Panc1 (cell line): Measurements from ENCODE around the gene OR1M1. TPM values are rescaled to one million over a fixed set of nuclear protein-coding genes. Genes with fewer than 3 reads are reported as not detected.
"Not testable (repeated sequence)": the region's sequence is repeated elsewhere in the genome, so short reads cannot be mapped to it uniquely, and the experiment has no call there.

Source experiments
- ATAC-seq: fragments of 200-7000 bp; cut with Tn5 transposase; 2 replicates; pipeline ENCODE4 v1.9.1; 2020; ENCODE audit warnings: mild to moderate bottlenecking, moderate library complexity
- BruUV-seq: library from RNA; stranded (reverse); fragments of 400-500 nt; replicated peaks from 2 replicates; lab custom pipeline; 2021; lab: Mats Ljungman, UMichigan
- CTCF ChIA-PET: fragments of 300-600 bp; sonication (Branson Sonifier 250); formaldehyde crosslinking; loops from one replicate; lab custom pipeline; 2022; ENCODE audit warnings: antibody characterized with exemption; lab: Charles Lee
- POLR2A ChIA-PET: fragments of 300-600 bp; sonication (Branson Sonifier 250); formaldehyde crosslinking; loops from one replicate; lab custom pipeline; 2022; ENCODE audit warnings: antibody characterized with exemption; lab: Charles Lee
- DNase-seq: peaks from one replicate; pipeline ENCODE4 v3.0.0-alpha.2; 2010; ENCODE audit warnings: low read depth, low spot score
- H3K27ac ChIP-seq: 2 replicates; pipeline ENCODE4 v1.5.1; 2011; ENCODE audit warnings: mild to moderate bottlenecking, low read length, inconsistent platforms
- H3K27me3 ChIP-seq: fragments of 200-500 bp; sonication (Bioruptor generic); 2 replicates; pipeline ENCODE4 v1.6.0; 2014; ENCODE audit warnings: low read length, inconsistent platforms; ENCODE audit not compliant: control insufficient read depth, insufficient read depth
- H3K36me3 ChIP-seq: fragments of 200-500 bp; sonication (Bioruptor generic); 2 replicates; pipeline ENCODE4 v1.5.1; 2014; ENCODE audit warnings: inconsistent platforms, mild to moderate bottlenecking, low read length, moderate library complexity; ENCODE audit not compliant: control insufficient read depth, insufficient read depth
- H3K4me1 ChIP-seq: 2 replicates; pipeline ENCODE4 v1.5.1; 2011; ENCODE audit warnings: inconsistent platforms, mild to moderate bottlenecking, low read length, moderate library complexity; ENCODE audit not compliant: control insufficient read depth, insufficient read depth
- H3K4me3 ChIP-seq, 2 experiments: 2 replicates each; pipeline ENCODE4 v1.5.1; 2011 to 2012; ENCODE audit warnings: low read depth in 2 of 2, low read length in 2 of 2, mild to moderate bottlenecking in 2 of 2, inconsistent platforms in 1 of 2, moderate library complexity in 1 of 2
- H3K9me3 ChIP-seq: fragments of 200-500 bp; sonication (Bioruptor generic); 2 replicates; pipeline ENCODE4 v1.5.1; 2014; ENCODE audit warnings: low read depth, mild to moderate bottlenecking, inconsistent platforms, low read length, moderate library complexity; ENCODE audit not compliant: control insufficient read depth, insufficient read depth
- CTCF ChIP-seq: fragments of 450-650 bp; IDR thresholded peaks from 2 replicates; pipeline ENCODE4 v1.5.1; 2017; ENCODE audit warnings: mild to moderate bottlenecking
- POLR2AphosphoS5 ChIP-seq: IDR thresholded peaks from 2 replicates; pipeline ENCODE4 v1.6.1; 2012; ENCODE audit warnings: mild to moderate bottlenecking, low read depth, low read length, moderate library complexity
- REST ChIP-seq, 2 experiments: IDR thresholded peaks; 2 replicates each; pipeline ENCODE4 v1.6.1; 2011 to 2012; ENCODE audit warnings: low read depth in 2 of 2, control low read depth in 1 of 2, low read length in 1 of 2, mild to moderate bottlenecking in 1 of 2, moderate library complexity in 1 of 2; ENCODE audit not compliant: insufficient read depth in 1 of 2
- SIN3A ChIP-seq: IDR thresholded peaks from 2 replicates; pipeline ENCODE4 v1.6.1; 2012; ENCODE audit warnings: low read depth, mild to moderate bottlenecking, low read length, moderate library complexity, borderline replicate concordance; ENCODE audit not compliant: insufficient read depth
- TCF7L2 ChIP-seq: IDR thresholded peaks from 2 replicates; pipeline ENCODE4 v1.6.1; 2011; ENCODE audit warnings: mild to moderate bottlenecking, low read depth, low read length, inconsistent platforms
- in situ Hi-C: cut with HindIII; loops from 2 replicates; pipeline ENCODE4 v1.10.0; 2016; ENCODE audit warnings: low sequenced_read_pairs, low pct_unique_long_range_greater_than_20kb
- intact Hi-C: fragments of 100-400 bp; cut with micrococcal nuclease; formaldehyde crosslinking; loops from one replicate; pipeline ENCODE4 v1.10.0; 2022; ENCODE audit not compliant: unreplicated experiment
- total RNA-seq: library from RNA; stranded (reverse); gene quantifications from one replicate; pipeline ENCODE4 v1.2.1, GENCODE V29; 2021; ENCODE audit not compliant: unreplicated experiment

The OR1M1 gene
- total RNA-seq, 1 experiment from 2014 or later, result not detected

- no peak for TF ChIP-seq SIN3A
- TF ChIP-seq REST (IDR thresholded peaks at IDR 0.05; ENCODE audit: insufficient read depth in 1 of 2, low read depth in 2 of 2, low read length in 1 of 2), result no peak
- TF ChIP-seq CTCF, result no peak
- TF ChIP-seq TCF7L2, result no peak
- TF ChIP-seq POLR2AphosphoS5, result no peak
- DNase-seq, result no peak
- ChIA-PET CTCF (interaction anchor here (0.6 kb wide), 1 partner anchor 624 kb away, joined by 3 read pairs; no protein-coding TSS in a partner anchor), POLR2A (no interaction called here)
- H3K36me3 ChIP-seq, result no peaks in the 10 kb centered on the region
- no TSS peak for BruUV-seq
- no peaks in the 10 kb centered on the region for H3K27me3 ChIP-seq
- ATAC-seq, result no peak
- intact Hi-C loops, result no loop called here
- in situ Hi-C loops, result no loop called here
- no peak overlapping the region for H3K27ac ChIP-seq
- H3K4me1 ChIP-seq, result peaks cover 10% of the 10 kb centered on the region
- H3K4me3 ChIP-seq, result no peak overlapping the region
- no peaks in the 10 kb centered on the region for H3K9me3 ChIP-seq
Measured at GRCh38 chr19:9065457-9066014, 21.3 kb upstream of the OR1M1 start.

- Histone ChIP-seq H3K36me3 (no peaks in the 10 kb centered on the region), H3K9me3 (no peaks in the 10 kb centered on the region), H3K4me3 (no peak overlapping the region), H3K27ac (peak overlapping the region; percentile 77), H3K4me1 (peaks cover 22% of the 10 kb centered on the region), H3K27me3 (no peaks in the 10 kb centered on the region)
- BruUV-seq, result no TSS peak
- intact Hi-C loops, result loop anchor here (10.0 kb wide), 2 partner anchors 255 to 415 kb away; no protein-coding TSS in a partner anchor
- TF ChIP-seq TCF7L2 (no peak), SIN3A (no peak), REST (IDR thresholded peaks at IDR 0.05; ENCODE audit: insufficient read depth in 1 of 2, low read depth in 2 of 2, low read length in 1 of 2) (no peak), CTCF (no peak), POLR2AphosphoS5 (no peak)
- in situ Hi-C loops, result no loop called here
- ChIA-PET CTCF (no interaction called here), POLR2A (no interaction called here)
- no peak for DNase-seq
- ATAC-seq, result peak; percentile 77
Measured at GRCh38 chr19:9070066-9070465, 16.8 kb upstream of the OR1M1 start.

- intact Hi-C loops, result loop anchor here (10.0 kb wide), 2 partner anchors 257 to 417 kb away; no protein-coding TSS in a partner anchor
- peak overlapping the region; percentile 78 for H3K27ac ChIP-seq
- H3K4me3 ChIP-seq, POLR2A ChIA-PET, H3K27me3 ChIP-seq, in situ Hi-C loops, H3K9me3 ChIP-seq, H3K36me3 ChIP-seq, DNase-seq, ATAC-seq, BruUV-seq, CTCF ChIA-PET: not testable (repeated sequence)
- H3K4me1 ChIP-seq, result peaks cover 32% of the 10 kb centered on the region
Measured at GRCh38 chr19:9071720-9072119, 15.1 kb upstream of the OR1M1 start.
